Esophagus muscularis mucosa (tissue), 4 donors: ENCODE measurements around the gene WNK4. TPM values are rescaled to one million over a fixed set of nuclear protein-coding genes. Genes with fewer than 3 reads are reported as not detected.

ENCODE experiments used
- DNase-seq: peaks from one replicate; pipeline ENCODE4 v3.0.0-alpha.2; 2017; ENCODE audit errors: extremely low spot score
- H3K27ac ChIP-seq, 4 donors: fragments of 200-600 bp; sonication (generic); replicated peaks in 1 of 4; 1 replicate in 3 of 4; 2 replicates in 1 of 4; pipeline ENCODE4 v1.5.1; 2016 to 2019; ENCODE audit warnings: mild to moderate bottlenecking in 1 of 4
- H3K27me3 ChIP-seq, 4 donors: fragments of 200-600 bp; sonication (generic); one replicate each; pipeline versions ENCODE4 v1.5.1 to v1.6.0; 2016 to 2019
- H3K36me3 ChIP-seq, 4 donors: fragments of 200-600 bp; sonication (generic); one replicate each; pipeline ENCODE4 v1.5.1; 2016 to 2019
- H3K4me1 ChIP-seq, 4 donors: fragments of 200-600 bp; sonication (generic); one replicate each; pipeline ENCODE4 v1.5.1; 2016 to 2019
- H3K4me3 ChIP-seq, 4 donors: fragments of 200-600 bp; sonication (generic); 1 replicate in 2 of 4; 2 replicates in 2 of 4; pipeline ENCODE4 v1.5.1; 2016 to 2019; ENCODE audit warnings: mild to moderate bottlenecking in 4 of 4, moderate library complexity in 1 of 4
- H3K9me3 ChIP-seq, 4 donors: fragments of 200-600 bp; sonication (generic); 1 replicate in 3 of 4; 2 replicates in 1 of 4; pipeline ENCODE4 v1.5.1; 2016 to 2019
- CTCF ChIP-seq, 3 experiments: fragments of 200-600 bp in 2 of 3; fragments of 450-650 bp in 1 of 3; sonication (generic) in 2 of 3; IDR thresholded peaks; one replicate each; pipeline ENCODE4 v1.5.1; 2017 to 2019; ENCODE audit warnings: antibody characterized with exemption in 3 of 3, mild to moderate bottlenecking in 2 of 3, moderate library complexity in 1 of 3
- EP300 ChIP-seq: sonication (generic); formaldehyde crosslinking; IDR thresholded peaks from one replicate; pipeline ENCODE4 v1.6.1; 2017; ENCODE audit warnings: antibody characterized with exemption
- POLR2A ChIP-seq: fragments of 450-650 bp; IDR thresholded peaks from one replicate; pipeline ENCODE4 v1.6.1; 2017; ENCODE audit warnings: antibody characterized with exemption, moderate library complexity, mild to moderate bottlenecking, low read depth
- POLR2AphosphoS5 ChIP-seq, 2 donors: sonication (generic); formaldehyde crosslinking; IDR thresholded peaks; one replicate each; pipeline ENCODE4 v1.6.1; 2017; ENCODE audit warnings: antibody characterized with exemption in 2 of 2
- WGBS: methylation state at CpG from one replicate; pipeline ENCODE4 v1.1.5; 2018; 5-methylcytosine and 5-hydroxymethylcytosine counted together
- intact Hi-C: fragments of 100-400 bp; cut with DNase I; formaldehyde crosslinking; loops from one replicate; pipeline ENCODE4 v1.15.1; 2023
- total RNA-seq, 4 donors: library from RNA; depleted of rRNA; stranded (reverse); fragments of >200 nt; gene quantifications; one replicate each; pipeline versions ENCODE4 v1.1.0 to v1.2.1, GENCODE V29; 2016

Gene WNK4
- total RNA-seq, 4 donors from 2014 or later: 0.50 to 2.9 (median 2.1) TPM

GRCh38 chr17:42744806-42745617 is 35.4 kb upstream of the WNK4 start, which contains the start of gene EZH1:
EZH1 (minus strand) TSS chr17:42745040; CDS start chr17:42728941, 16,099 bp downstream.
- DNase-seq: peak; percentile 96
- Histone ChIP-seq H3K27ac (peak within 1 kb of the TSS; percentile 82 to 97 (median 92)), H3K27me3 (no peaks in the 10 kb centered on the region), H3K9me3 (no peaks in the 10 kb centered on the region), H3K36me3 (peaks cover 0 to 11% (median 0%) of the 10 kb centered on the region in 4 donors), H3K4me1 (peaks cover 39 to 60% (median 54%) of the 10 kb centered on the region in 4 donors), H3K4me3 (peak within 1 kb of the TSS; percentile 62 to 89 (median 82))
- peak; percentile 94 for TF ChIP-seq POLR2AphosphoS5 (IDR thresholded peaks at IDR 0.05)
- no peak for TF ChIP-seq EP300
- TF ChIP-seq CTCF (IDR thresholded peaks at IDR 0.05): peak in 1 of 3 experiments; percentile 9
- peak; percentile 55 for TF ChIP-seq POLR2A
- WGBS: 9% methylated on average over 19 of the region's 50 CpGs
- intact Hi-C loops: no loop called here

GRCh38 chr17:42748202-42748907 is 32.1 kb upstream of the WNK4 start:
- WGBS: 72% methylated on average over 7 of the region's 7 CpGs
- no peaks in the 10 kb centered on the region for H3K27me3 ChIP-seq
- H3K36me3 ChIP-seq: no peaks in the 10 kb centered on the region
- H3K4me1 ChIP-seq: peaks cover 49 to 61% (median 55%) of the 10 kb centered on the region in 4 donors
- H3K27ac ChIP-seq: peak overlapping the region; percentile 24 to 68 (median 54)
- no peaks in the 10 kb centered on the region for H3K9me3 ChIP-seq
- no peak overlapping the region for H3K4me3 ChIP-seq
- TF ChIP-seq EP300 (no peak), POLR2A (no peak), CTCF (IDR thresholded peaks at IDR 0.05) (no peak), POLR2AphosphoS5 (IDR thresholded peaks at IDR 0.05) (peak in 1 of 2 donors; percentile 20)
- no peak for DNase-seq
- intact Hi-C loops: no loop called here

GRCh38 chr17:42748908-42749798 is 31.3 kb upstream of the WNK4 start:
- DNase-seq: no peak
- no peak overlapping the region for H3K4me3 ChIP-seq
- WGBS: 66% methylated on average over 10 of the region's 11 CpGs
- H3K36me3 ChIP-seq: no peaks in the 10 kb centered on the region
- peaks cover 0 to 1% (median 0%) of the 10 kb centered on the region in 4 donors for H3K27me3 ChIP-seq
- TF ChIP-seq CTCF (IDR thresholded peaks at IDR 0.05): no peak
- TF ChIP-seq POLR2A: no peak
- TF ChIP-seq POLR2AphosphoS5 (IDR thresholded peaks at IDR 0.05): no peak
- no peak for TF ChIP-seq EP300
- no peaks in the 10 kb centered on the region for H3K9me3 ChIP-seq
- H3K27ac ChIP-seq: peak overlapping the region; percentile 45 to 68 (median 60)
- H3K4me1 ChIP-seq: peaks cover 41 to 53% (median 47%) of the 10 kb centered on the region in 4 donors
- intact Hi-C loops: no loop called here

GRCh38 chr17:42750739-42751344 is 29.6 kb upstream of the WNK4 start:
- no peak for TF ChIP-seq CTCF (IDR thresholded peaks at IDR 0.05)
- TF ChIP-seq POLR2A: no peak
- TF ChIP-seq POLR2AphosphoS5 (IDR thresholded peaks at IDR 0.05): no peak
- DNase-seq: no peak
- Histone ChIP-seq H3K27ac (peak overlapping the region; percentile 5 to 68 (median 51)), H3K4me1 (peaks cover 33 to 42% (median 38%) of the 10 kb centered on the region in 4 donors), H3K27me3 (peaks cover 0 to 5% (median 0%) of the 10 kb centered on the region in 4 donors), H3K9me3 (no peaks in the 10 kb centered on the region), H3K4me3 (no peak overlapping the region), H3K36me3 (no peaks in the 10 kb centered on the region)
- 30% methylated on average over 3 of the region's 3 CpGs for WGBS
- intact Hi-C loops: no loop called here
